ENCODE measurements around the gene NRCAM.

Gene NRCAM

GRCh38 chr7:108459922-108460551 lies 3.8 kb upstream of the NRCAM start:
- DNase-seq (ENCODE audit: low spot score) = peak; percentile 66

- no peak for DNase-seq (ENCODE audit: low spot score)
Observed at GRCh38 chr7:108457871-108458270, 1.6 kb upstream of the NRCAM start.

GRCh38 chr7:108456845-108457540 lies 757 bp upstream of the NRCAM start:
- DNase-seq (ENCODE audit: low spot score) = no peak

GRCh38 chr7:108455551-108455997 lies 662 bp downstream of the NRCAM start:
- no peak for DNase-seq (ENCODE audit: low spot score)

GRCh38 chr7:108454674-108455550 lies 1.3 kb downstream of the NRCAM start:
- no peak for DNase-seq (ENCODE audit: low spot score)

- DNase-seq (ENCODE audit: low spot score) = no peak
Observed at GRCh38 chr7:108454317-108454673, 1.9 kb downstream of the NRCAM start.

- DNase-seq (ENCODE audit: low spot score) = no peak
Observed at GRCh38 chr7:108453320-108453719, 2.9 kb downstream of the NRCAM start.

GRCh38 chr7:108452707-108453106 lies 3.5 kb downstream of the NRCAM start:
- DNase-seq (ENCODE audit: low spot score) = peak; percentile 62

GRCh38 chr7:108451296-108451848 lies 4.9 kb downstream of the NRCAM start:
- no peak for DNase-seq (ENCODE audit: low spot score)

- no peak for DNase-seq (ENCODE audit: low spot score)
Observed at GRCh38 chr7:108450160-108450559, 6.1 kb downstream of the NRCAM start.

GRCh38 chr7:108449521-108449920 lies 6.7 kb downstream of the NRCAM start:
- no peak for DNase-seq (ENCODE audit: low spot score)

GRCh38 chr7:108448584-108449505 lies 7.4 kb downstream of the NRCAM start:
- no peak for DNase-seq (ENCODE audit: low spot score)

GRCh38 chr7:108442039-108442568 lies 14.1 kb downstream of the NRCAM start:
- DNase-seq (ENCODE audit: low spot score) = peak; percentile 62

GRCh38 chr7:108441392-108441955 lies 14.8 kb downstream of the NRCAM start:
- no peak for DNase-seq (ENCODE audit: low spot score)

- DNase-seq (ENCODE audit: low spot score) = no peak
Observed at GRCh38 chr7:108440613-108441012, 15.6 kb downstream of the NRCAM start.

- no peak for DNase-seq (ENCODE audit: low spot score)
Observed at GRCh38 chr7:108436906-108437305, 19.3 kb downstream of the NRCAM start.

GRCh38 chr7:108434010-108434409 lies 22.2 kb downstream of the NRCAM start:
- no peak for DNase-seq (ENCODE audit: low spot score)

GRCh38 chr7:108431099-108431498 lies 25.1 kb downstream of the NRCAM start:
- no peak for DNase-seq (ENCODE audit: low spot score)

GRCh38 chr7:108430664-108431063 lies 25.6 kb downstream of the NRCAM start:
- DNase-seq (ENCODE audit: low spot score) = no peak

GRCh38 chr7:108427766-108428165 lies 28.5 kb downstream of the NRCAM start:
- DNase-seq (ENCODE audit: low spot score) = no peak

All from RKO (cell line).